SK-N-SH treated with all-trans-retinoic acid at 6 μM for 48 hours (cell line): ENCODE measurements around the gene ZMYM2.

Experiments
- ATAC-seq: fragments of 200-7000 bp; cut with Tn5 transposase; 3 replicates; pipeline ENCODE4 v1.9.1; 2020; ENCODE audit warnings: mild to moderate bottlenecking, moderate library complexity
- BACH2 ChIP-seq: fragments of 250-450 bp; sonication (Bioruptor Pico); IDR thresholded peaks from 2 replicates; pipeline ENCODE4 v1.9.0; 2021; ENCODE audit warnings: mild to moderate bottlenecking, borderline replicate concordance
- CREB5 ChIP-seq: fragments of 250-450 bp; sonication (Bioruptor Pico); IDR thresholded peaks from 2 replicates; pipeline ENCODE4 v1.5.1; 2020; ENCODE audit warnings: low read depth, mild to moderate bottlenecking, moderate library complexity
- GLIS3 ChIP-seq: fragments of 250-450 bp; sonication (Bioruptor Pico); IDR thresholded peaks from 2 replicates; pipeline ENCODE4 v1.5.0; 2020; ENCODE audit warnings: mild to moderate bottlenecking, moderate library complexity
- ISL1 ChIP-seq: fragments of 250-450 bp; sonication (Bioruptor Pico); IDR thresholded peaks from 2 replicates; pipeline ENCODE4 v2.1.2; 2022; ENCODE audit warnings: mild to moderate bottlenecking, moderate library complexity
- OSR1 ChIP-seq: fragments of 250-450 bp; sonication (Bioruptor Pico); IDR thresholded peaks from 2 replicates; pipeline ENCODE4 v1.8.0; 2022; ENCODE audit warnings: moderate library complexity, mild to moderate bottlenecking, inconsistent platforms
- PPARA ChIP-seq: fragments of 250-450 bp; sonication (Bioruptor Pico); IDR thresholded peaks from 2 replicates; pipeline ENCODE4 v1.5.0; 2020; ENCODE audit warnings: mild to moderate bottlenecking, borderline replicate concordance
- RARB ChIP-seq: fragments of 250-450 bp; sonication (Bioruptor Pico); IDR thresholded peaks from 2 replicates; pipeline ENCODE4 v1.8.0; 2021; ENCODE audit warnings: mild to moderate bottlenecking, moderate library complexity
- SNAI2 ChIP-seq: fragments of 250-450 bp; sonication (Bioruptor Pico); IDR thresholded peaks from 2 replicates; pipeline ENCODE4 v1.5.0; 2020; ENCODE audit warnings: mild to moderate bottlenecking, moderate library complexity
- TSHZ2 ChIP-seq: fragments of 250-450 bp; sonication (Bioruptor Pico); IDR thresholded peaks from 2 replicates; pipeline ENCODE4 v1.5.0; 2020; ENCODE audit warnings: mild to moderate bottlenecking, moderate library complexity
- ZC3H10 ChIP-seq: fragments of 250-450 bp; sonication (Bioruptor Pico); IDR thresholded peaks from 2 replicates; pipeline ENCODE4 v1.5.1; 2021; ENCODE audit warnings: mild to moderate bottlenecking, moderate library complexity
- ZFP3 ChIP-seq: fragments of 250-450 bp; sonication (Bioruptor Pico); IDR thresholded peaks from 2 replicates; pipeline ENCODE4 v1.5.0; 2020; ENCODE audit warnings: mild to moderate bottlenecking, moderate library complexity
- ZFP30 ChIP-seq: fragments of 450-650 bp; formaldehyde crosslinking; IDR thresholded peaks from 2 replicates; pipeline ENCODE4 v1.5.0; 2022; ENCODE audit warnings: mild to moderate bottlenecking, moderate library complexity
- ZNF70 ChIP-seq: fragments of 450-650 bp; formaldehyde crosslinking; IDR thresholded peaks from 2 replicates; pipeline ENCODE4 v1.5.0; 2020; ENCODE audit warnings: mild to moderate bottlenecking, moderate library complexity
- TF ChIP-seq, protein P1 (sequence below): fragments of 250-450 bp; sonication (Bioruptor Pico); IDR thresholded peaks from 2 replicates; pipeline ENCODE4 v1.5.1; 2021; ENCODE audit warnings: mild to moderate bottlenecking, moderate library complexity
- TF ChIP-seq, protein P2 (sequence below): fragments of 250-450 bp; sonication (Bioruptor Pico); IDR thresholded peaks from 2 replicates; pipeline ENCODE4 v1.8.0; 2020; ENCODE audit warnings: mild to moderate bottlenecking, moderate library complexity, borderline replicate concordance
- TF ChIP-seq, protein P3 (sequence below): fragments of 250-450 bp; sonication (Bioruptor Pico); IDR thresholded peaks from 2 replicates; pipeline ENCODE4 v1.8.0; 2021; ENCODE audit warnings: low read depth, mild to moderate bottlenecking, moderate library complexity, borderline replicate concordance

ZMYM2 gene

DNA sequence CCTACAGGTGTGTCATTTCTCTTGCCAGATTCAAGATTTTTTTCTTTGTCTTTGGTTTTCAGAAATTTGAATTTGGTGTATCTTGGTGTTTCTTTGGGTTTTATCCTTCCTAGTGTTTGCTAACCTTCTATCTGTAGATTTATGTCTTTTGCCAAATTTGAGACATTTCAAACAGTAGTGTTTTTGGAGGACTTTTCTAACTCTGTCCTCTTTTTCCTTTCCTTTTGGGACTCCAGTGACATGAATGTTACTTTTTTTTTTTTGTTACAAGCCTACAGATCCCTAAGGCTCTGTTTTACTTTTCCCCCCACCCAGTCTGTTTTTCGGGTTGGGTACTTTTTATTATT, 58.8 kb downstream of the ZMYM2 start:
- TF ChIP-seq, protein P1, sequence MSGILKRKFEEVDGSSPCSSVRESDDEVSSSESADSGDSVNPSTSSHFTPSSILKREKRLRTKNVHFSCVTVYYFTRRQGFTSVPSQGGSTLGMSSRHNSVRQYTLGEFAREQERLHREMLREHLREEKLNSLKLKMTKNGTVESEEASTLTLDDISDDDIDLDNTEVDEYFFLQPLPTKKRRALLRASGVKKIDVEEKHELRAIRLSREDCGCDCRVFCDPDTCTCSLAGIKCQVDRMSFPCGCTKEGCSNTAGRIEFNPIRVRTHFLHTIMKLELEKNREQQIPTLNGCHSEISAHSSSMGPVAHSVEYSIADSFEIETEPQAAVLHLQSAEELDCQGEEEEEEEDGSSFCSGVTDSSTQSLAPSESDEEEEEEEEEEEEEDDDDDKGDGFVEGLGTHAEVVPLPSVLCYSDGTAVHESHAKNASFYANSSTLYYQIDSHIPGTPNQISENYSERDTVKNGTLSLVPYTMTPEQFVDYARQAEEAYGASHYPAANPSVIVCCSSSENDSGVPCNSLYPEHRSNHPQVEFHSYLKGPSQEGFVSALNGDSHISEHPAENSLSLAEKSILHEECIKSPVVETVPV (CRISPR knock-in tag) = no peak
- TF ChIP-seq CREB5 (CRISPR knock-in tag) = no peak
- TF ChIP-seq RARB = no peak
- TF ChIP-seq, protein P2, sequence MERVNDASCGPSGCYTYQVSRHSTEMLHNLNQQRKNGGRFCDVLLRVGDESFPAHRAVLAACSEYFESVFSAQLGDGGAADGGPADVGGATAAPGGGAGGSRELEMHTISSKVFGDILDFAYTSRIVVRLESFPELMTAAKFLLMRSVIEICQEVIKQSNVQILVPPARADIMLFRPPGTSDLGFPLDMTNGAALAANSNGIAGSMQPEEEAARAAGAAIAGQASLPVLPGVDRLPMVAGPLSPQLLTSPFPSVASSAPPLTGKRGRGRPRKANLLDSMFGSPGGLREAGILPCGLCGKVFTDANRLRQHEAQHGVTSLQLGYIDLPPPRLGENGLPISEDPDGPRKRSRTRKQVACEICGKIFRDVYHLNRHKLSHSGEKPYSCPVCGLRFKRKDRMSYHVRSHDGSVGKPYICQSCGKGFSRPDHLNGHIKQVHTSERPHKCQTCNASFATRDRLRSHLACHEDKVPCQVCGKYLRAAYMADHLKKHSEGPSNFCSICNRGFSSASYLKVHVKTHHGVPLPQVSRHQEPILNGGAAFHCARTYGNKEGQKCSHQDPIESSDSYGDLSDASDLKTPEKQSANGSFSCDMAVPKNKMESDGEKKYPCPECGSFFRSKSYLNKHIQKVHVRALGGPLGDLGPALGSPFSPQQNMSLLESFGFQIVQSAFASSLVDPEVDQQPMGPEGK (CRISPR knock-in tag) = no peak
- no peak for ATAC-seq

- TF ChIP-seq BACH2 (CRISPR knock-in tag) (no peak), GLIS3 (CRISPR knock-in tag) (no peak), TSHZ2 (CRISPR knock-in tag) (no peak), PPARA (CRISPR knock-in tag) (no peak), ZFP3 (CRISPR knock-in tag) (no peak)
- TF ChIP-seq, protein P3, sequence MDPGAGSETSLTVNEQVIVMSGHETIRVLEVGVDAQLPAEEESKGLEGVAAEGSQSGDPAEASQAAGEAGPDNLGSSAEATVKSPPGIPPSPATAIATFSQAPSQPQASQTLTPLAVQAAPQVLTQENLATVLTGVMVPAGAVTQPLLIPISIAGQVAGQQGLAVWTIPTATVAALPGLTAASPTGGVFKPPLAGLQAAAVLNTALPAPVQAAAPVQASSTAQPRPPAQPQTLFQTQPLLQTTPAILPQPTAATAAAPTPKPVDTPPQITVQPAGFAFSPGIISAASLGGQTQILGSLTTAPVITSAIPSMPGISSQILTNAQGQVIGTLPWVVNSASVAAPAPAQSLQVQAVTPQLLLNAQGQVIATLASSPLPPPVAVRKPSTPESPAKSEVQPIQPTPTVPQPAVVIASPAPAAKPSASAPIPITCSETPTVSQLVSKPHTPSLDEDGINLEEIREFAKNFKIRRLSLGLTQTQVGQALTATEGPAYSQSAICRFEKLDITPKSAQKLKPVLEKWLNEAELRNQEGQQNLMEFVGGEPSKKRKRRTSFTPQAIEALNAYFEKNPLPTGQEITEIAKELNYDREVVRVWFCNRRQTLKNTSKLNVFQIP (CRISPR knock-in tag) = no peak
- ATAC-seq = no peak
Observed at GRCh38 chr13:20019043-20019442, 60.5 kb downstream of the ZMYM2 start.

GRCh38 chr13:20024702-20025101, 66.2 kb downstream of the ZMYM2 start:
- no peak for ATAC-seq
- no peak for TF ChIP-seq OSR1 (CRISPR knock-in tag)

DNA sequence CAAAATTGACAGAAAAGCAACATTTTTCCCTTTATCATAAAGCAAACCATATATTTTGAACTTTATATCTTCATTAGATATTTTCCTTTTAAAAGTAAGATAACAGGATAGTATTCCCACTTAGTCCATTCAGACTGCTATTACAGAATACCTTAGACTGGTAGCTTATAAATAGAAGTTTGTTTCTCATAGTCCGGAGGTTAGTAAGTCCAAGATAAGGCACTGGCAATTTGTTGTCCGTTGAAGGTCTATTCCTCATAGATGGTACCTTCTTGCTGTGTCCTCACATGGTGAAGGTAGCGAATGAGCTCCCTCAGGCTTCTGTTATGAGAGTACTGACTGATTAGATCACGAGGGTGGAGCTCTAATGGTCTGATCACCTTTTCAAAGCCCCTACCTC, 70.4 kb downstream of the ZMYM2 start:
- ATAC-seq = no peak
- TF ChIP-seq, protein P1 (CRISPR knock-in tag) = no peak
- TF ChIP-seq PPARA (CRISPR knock-in tag) (no peak), BACH2 (CRISPR knock-in tag) (no peak), ISL1 (CRISPR knock-in tag) (no peak)

DNA sequence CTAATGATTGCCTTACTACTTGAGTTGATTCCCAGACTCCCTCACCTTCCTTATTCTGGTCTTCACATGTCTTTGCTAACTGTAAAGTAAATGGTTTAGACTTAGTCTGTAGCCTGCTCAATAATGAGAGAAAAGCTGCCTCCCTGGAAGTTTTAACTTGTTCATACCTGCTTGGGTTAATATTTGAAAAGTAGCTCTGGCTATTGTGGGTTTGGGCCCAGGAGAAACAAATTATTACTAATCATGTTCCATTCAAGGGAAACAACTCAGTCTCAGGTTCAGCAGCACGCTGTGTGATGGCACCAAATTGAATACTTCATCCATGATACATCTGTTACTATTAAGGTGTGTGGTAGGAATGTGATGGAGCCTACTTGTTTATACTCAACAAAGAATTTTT, 75.0 kb downstream of the ZMYM2 start:
- no peak for ATAC-seq
- no peak for TF ChIP-seq SNAI2 (CRISPR knock-in tag)
- TF ChIP-seq ZC3H10 = no peak
- TF ChIP-seq ZNF70 = no peak
- no peak for TF ChIP-seq CREB5 (CRISPR knock-in tag)
- TF ChIP-seq TSHZ2 (CRISPR knock-in tag) = no peak
- TF ChIP-seq, protein P2 (CRISPR knock-in tag) = no peak
- no peak for TF ChIP-seq GLIS3 (CRISPR knock-in tag)
- no peak for TF ChIP-seq ZFP30 (CRISPR knock-in tag)
